GM21576 (cell line): ENCODE results near the gene ARHGEF16.

Experiments used
- ATAC-seq: cut with Tn5 transposase; IDR thresholded peaks from one replicate; pipeline ENCODE4 v1.9.1; 2021; ENCODE audit warnings: mild to moderate bottlenecking, moderate library complexity; ENCODE audit not compliant: unreplicated experiment

The ARHGEF16 gene

DNA sequence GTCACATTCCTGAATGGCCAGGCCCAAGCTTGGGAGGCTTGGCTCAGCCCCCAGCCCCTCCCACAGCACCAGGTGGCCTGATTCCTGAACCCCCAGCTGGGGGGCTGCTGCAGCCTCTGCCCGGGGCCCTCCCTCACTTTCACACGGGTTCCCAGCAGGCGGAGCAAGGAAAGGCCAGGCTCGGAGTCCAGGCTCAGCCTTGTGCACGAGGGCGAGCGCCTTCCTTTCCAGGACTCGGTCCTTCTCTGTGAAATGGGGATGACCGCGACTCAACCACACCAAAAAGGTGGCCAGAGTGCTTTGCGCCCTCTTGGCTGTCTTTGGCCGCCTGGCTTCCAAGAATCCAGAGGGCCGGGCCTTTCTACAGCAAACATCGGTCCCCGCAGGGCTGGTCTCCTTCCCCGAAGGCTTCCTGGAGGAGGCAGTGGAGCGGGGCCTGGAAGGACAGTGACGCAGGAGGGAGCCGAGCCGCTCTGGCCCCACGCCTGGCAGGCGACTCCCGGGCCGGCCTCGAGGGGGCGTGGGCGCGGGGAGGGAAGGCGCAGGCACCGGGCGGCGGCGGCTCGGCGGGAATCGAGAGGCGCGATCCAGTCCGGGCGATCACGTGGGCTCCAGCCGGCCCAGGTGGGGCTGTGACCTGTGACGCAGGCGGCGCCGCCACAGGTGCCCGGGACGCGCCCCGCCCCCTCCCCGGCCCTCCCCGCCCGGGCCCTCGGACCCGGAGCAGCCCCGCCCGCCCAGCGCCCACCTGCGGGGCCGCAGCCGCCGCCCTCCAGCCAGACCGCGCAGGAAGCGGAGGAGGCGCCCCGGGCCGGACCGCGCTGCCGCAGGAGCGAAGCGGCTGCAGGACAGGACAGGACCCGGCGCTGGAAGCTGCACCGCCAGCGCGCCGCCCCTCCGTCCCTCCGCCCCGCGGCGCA is at the start of gene ARHGEF16:
TSS of gene ARHGEF16 (plus strand) at position 775 of the 920 bp plus-strand sequence. CDS start 8,420 bp downstream, outside the sequence.
- no peak for ATAC-seq

GRCh38 chr1:3404801-3405200 is 49.7 kb upstream of the ARHGEF16 start:
- no peak for ATAC-seq

DNA sequence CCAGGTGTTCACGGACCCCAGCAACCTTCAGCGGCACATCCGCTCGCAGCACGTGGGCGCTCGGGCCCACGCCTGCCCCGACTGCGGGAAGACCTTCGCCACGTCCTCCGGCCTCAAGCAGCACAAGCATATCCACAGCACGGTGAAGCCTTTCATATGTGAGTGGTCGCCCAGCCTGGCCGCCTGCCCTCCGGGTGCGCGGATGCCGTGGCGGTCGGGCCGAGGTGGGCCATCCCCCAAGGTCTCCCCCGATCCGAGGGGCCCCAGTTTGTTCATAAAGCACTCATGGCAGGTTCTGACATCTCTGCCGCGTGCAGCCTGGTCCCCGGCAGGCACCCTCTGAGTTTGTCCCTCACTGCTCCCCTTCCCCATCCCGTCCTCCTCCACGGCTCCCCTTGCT is 49.0 kb upstream of the ARHGEF16 start:
- no peak for ATAC-seq

GRCh38 chr1:3405974-3406867 is 48.2 kb upstream of the ARHGEF16 start:
- ATAC-seq = no peak

DNA sequence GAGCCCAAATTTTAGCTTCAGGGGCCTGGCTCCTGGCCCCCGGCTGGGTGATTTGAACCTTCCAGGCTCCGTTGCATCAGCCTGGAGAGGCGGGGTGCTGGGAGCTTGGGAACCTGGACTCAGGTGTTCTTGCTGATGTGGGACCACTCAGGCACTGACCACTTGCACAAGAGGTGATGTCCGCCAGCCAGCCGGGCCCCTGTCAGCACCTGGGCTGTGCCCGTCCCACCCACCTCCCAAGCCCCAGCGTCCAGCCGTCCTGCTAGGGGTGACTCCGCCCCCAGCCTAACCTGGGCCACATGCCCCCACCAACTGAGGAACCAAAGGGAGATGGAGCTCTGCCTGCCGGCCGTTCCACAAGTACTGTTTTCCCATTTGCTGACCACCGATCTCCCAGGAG is 47.4 kb upstream of the ARHGEF16 start:
- no peak for ATAC-seq

DNA sequence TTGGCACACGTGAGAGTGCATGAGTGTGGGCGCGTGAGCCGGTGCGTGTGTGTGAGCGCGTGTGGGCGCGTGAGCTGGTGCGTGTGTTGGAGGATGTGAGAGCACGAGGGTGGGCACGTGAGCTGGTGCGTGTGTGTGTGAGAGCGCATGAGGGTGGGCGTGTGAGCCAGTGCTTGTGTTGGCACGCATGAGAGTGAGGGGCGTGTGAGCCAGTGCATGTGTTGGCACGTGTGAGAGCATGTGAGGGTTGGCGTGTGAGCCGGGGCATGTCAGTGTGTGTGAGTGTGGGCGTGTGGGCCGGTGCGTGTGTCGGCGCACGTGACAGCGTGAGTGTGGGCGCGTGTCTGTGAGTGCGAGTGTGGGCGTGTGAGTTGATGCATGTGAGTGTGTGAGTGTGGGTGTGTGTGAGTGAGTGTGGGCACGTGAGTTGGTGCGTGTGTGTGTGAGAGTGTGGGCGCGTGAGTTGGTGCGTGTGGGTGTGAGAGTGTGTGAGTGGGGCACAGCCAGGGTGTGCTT is 45.7 kb upstream of the ARHGEF16 start:
- ATAC-seq = no peak

DNA sequence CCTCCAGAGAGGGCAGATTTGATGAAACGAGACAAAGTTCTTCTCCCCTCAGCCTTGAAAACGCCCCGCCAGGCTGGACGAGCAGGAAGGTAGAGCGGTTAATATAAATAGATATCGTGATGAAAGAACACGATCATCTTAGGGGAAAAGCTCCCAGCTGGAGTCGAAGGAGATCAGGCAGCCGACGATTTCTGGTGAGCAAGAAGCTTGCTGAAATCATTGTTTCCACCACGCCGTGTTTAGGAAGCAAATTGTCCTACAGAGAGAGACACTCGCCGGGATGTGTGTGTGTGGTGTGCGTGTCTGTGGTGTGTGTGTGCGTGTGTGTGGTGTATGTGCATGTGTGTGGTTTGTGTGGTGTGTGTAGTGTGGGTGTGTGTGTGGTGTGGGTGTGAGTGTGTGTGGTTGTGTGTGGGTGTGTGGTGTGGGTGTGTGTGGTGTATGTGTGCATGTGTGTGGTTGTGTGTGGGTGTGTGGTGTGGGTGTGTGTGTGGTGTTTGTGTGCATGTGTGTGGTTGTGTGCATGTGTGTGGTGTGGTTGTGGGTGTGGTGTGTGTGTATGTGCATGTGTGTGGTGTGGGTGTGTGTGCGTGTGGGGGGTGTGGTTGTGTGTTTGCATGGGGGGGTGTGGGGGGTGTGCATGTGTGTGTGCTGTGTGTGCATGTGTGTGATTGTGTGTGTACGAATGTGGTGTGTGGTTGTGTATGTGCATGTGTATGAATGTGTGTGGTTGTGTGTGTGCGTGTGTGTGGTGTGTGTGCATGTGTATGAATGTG is 44.9 kb upstream of the ARHGEF16 start:
- no peak for ATAC-seq

DNA sequence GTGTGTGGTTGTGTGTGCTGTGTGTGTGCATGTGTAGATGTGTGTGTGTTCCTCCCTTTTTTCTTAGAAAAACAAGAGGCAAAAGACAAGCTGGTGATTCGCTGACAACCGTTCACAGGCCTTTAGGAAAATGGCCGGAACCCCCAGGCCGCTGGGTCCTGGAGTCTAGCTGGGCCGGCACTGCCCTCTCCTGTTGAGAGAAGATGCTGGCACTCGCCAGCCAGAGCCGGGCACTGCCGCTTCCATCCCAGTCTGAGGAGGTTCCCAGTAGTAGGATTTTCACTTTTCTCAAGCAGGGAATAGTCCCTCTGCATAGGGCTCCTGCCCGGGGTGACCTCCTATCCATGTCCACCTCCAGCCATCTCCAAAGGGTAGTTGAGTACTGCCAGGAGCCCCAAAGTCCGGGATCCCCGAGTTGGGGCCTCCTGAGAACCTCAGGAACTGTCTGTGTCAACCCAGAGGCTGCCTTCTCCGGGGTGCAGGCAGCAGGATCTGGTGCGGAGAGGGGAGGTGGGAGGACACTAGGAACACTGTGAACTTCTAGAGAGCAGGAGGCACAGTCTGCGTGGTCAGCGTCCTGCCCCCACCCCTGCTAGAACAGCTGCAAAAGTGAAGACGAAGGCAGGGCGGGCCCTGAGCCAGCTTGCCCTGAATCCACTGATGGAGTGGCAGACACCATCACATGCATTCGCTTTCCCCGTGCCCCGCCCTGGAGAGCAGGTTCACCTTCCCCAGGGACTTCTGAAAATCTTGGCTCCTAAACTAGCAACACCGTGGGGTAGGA is 44.1 kb upstream of the ARHGEF16 start:
- ATAC-seq = no peak

DNA sequence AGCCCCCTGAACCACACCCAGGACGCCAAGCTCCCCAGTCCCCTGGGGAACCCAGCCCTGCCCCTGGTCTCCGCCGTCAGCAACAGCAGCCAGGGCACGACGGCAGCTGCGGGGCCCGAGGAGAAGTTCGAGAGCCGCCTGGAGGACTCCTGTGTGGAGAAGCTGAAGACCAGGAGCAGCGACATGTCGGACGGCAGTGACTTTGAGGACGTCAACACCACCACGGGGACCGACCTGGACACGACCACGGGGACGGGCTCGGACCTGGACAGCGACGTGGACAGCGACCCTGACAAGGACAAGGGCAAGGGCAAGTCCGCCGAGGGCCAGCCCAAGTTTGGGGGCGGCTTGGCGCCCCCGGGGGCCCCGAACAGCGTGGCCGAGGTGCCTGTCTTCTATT is 42.7 kb upstream of the ARHGEF16 start:
- no peak for ATAC-seq

GRCh38 chr1:3412376-3412775 is 42.1 kb upstream of the ARHGEF16 start:
- no peak for ATAC-seq

DNA sequence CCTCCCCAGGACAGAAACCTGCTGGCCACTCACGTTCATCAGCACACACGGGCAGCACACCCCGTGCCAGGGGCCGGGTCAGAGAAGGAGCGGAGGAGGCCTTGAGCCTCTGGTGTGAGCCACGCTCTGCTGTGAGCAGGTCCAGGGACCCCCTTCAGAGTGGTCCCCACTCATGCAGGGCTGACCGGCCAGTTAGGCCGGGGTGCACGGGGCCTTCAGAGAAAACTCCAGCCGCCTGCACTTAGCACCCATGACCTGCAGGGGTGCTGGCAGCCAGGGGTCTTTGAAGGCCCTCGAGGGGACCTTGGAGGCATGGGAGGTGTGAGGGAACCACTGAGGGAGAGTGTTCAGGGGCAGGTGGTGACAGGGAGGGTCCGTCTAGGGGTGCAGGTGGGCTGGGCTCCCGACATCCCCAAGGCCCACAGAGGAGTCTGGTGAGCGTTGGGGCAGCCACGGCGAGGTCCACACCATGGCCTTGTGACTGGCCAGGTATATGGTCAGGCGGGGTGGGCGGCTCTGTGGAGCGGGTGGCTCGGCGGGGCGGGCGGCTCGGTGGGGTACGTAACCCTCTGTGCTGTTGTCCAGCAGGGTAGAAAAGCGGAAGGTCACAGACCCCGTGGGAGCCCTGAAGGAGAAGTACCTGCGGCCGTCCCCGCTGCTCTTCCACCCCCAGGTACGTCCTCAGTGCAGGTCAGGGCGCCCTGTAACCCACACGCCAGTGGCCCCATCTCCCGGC is 40.3 kb upstream of the ARHGEF16 start:
- ATAC-seq = no peak

DNA sequence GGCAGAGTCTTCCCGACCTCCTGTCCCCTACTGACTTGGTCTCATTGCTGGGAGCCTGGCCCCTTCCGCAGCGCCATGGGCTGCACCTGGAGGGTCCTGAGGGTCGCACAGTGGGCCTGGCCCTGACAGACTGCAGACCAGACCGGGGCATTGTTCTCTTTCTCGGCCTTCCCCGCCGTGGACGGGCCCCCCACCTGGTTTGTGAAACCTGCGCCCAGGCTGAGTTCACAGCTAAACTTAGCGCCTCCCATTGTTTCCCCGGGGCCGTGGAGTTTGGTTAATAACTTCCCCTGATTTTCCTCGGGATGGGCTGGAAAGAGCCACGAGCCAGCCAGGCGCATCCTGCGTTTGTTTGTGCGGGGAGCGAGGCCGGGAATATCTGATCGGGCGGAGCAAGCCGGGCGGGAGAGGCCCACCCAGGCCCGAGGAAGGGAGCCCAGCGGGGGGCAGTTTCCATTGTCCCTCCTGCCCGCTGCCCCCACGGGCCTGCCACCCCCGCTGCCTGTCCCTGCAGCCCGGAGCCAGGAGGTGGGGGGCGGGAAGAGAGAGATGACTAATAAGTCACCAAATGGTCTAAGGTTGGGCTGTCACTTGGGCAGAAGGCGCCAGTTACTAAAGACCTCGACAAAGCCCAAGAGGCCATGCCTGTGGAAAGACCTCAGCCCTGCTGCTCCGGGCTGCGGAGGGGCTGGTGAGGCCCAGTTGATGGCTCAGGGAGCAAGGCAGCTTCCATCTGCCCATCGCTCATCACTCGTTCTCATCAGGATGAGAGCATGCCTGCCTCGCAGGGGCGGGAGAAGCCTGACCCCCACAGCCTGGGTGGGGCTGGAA is 39.0 kb upstream of the ARHGEF16 start:
- ATAC-seq = no peak

DNA sequence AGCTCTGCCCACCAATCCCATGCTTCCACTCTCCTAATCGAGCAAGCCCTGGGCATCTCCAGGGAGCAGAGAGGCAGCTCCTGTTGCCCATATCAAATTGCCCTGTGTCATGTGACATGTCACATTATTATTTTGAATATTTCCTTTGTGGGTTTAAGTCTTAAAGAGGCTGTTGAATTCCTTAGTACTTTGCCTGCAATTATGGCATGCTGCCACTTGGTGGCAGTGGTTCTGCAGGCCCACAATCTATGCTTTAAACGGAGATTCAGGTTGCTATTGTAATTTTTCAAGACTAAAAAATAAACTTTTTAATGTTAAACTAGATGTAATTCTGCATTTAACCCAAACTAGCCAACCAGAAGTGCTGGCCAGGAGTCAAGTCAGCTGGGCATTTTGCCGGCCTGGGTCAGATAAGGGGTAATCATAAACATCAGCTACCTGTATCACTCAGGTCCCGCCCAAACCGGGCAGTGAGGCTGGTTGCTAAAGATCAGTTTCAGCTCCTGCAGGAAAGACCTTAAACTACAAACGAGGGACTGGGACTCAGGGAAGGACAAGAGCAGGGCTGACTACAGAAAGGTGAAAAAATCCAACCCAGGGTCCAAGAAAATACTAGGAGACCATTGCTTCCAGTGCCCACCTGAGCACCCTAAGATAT is 37.3 kb upstream of the ARHGEF16 start:
- ATAC-seq = no peak

DNA sequence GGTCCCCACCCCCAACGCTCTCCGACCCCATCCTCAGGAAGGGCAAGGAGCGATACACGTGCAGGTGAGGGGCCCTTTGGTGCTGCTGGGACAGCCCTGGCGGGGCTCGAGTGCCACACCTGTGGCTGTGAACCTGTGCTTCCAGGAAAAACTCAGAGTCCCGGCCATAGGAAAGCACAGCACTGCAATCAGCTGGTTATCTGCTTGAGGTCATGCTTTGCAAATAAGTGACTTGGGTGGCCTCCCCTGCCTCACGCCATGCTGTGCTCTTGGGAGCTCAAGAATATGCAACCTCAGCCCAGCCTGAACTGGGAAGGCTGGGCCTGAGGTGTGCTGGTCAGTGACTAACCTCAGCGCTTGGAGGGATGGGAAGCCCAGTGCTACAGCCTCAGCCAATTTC is 36.5 kb upstream of the ARHGEF16 start:
- no peak for ATAC-seq

DNA sequence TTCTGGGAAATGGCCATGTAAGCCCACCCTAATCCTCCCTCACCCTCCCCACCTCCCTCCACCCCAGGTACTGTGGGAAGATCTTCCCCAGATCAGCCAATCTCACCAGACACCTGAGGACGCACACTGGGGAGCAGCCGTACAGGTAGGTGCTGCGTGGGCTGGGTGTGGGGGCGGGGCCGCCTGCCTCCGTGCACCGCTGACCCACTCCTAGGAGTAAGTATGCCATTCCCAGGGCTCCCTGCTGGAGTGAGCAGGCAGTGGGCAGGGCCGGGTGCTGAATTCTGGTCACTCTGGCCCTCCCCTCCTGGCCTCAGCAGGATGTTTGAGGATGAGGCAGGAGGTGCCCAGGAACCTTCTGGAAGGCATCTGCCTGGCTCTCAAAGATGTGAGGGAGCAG is 35.9 kb upstream of the ARHGEF16 start:
- no peak for ATAC-seq

GRCh38 chr1:3419415-3420204 is 34.9 kb upstream of the ARHGEF16 start:
- ATAC-seq = no peak
